Caco-2 (cell line): ENCODE measurements around the gene DTYMK. TPM values are rescaled to one million over a fixed set of nuclear protein-coding genes. Genes with fewer than 3 reads are reported as not detected.

Source experiments
- BruUV-seq: library from RNA; stranded (reverse); fragments of 400-500 nt; replicated peaks from 2 replicates; lab custom pipeline; 2021; lab: Mats Ljungman, UMichigan
- CTCF ChIA-PET: fragments of 300-600 bp; sonication (Branson Sonifier 250); formaldehyde crosslinking; loops from one replicate; lab custom pipeline; 2022; ENCODE audit warnings: antibody characterized with exemption; lab: Charles Lee
- POLR2A ChIA-PET: fragments of 300-600 bp; sonication (Branson Sonifier 250); formaldehyde crosslinking; loops from one replicate; lab custom pipeline; 2022; ENCODE audit warnings: antibody characterized with exemption; lab: Charles Lee
- DNase-seq, 2 experiments: peaks; one replicate each; pipeline versions ENCODE4 v3.0.0 to v3.0.0-alpha.2; 2020 to 2022
- H3K27me3 ChIP-seq: replicated peaks from 2 replicates; pipeline ENCODE4 v1.6.0; 2011; ENCODE audit warnings: low read length; ENCODE audit not compliant: control insufficient read depth, insufficient read depth
- H3K36me3 ChIP-seq: 2 replicates; pipeline ENCODE4 v1.5.1; 2011; ENCODE audit warnings: low read length; ENCODE audit not compliant: control insufficient read depth, insufficient read depth
- H3K4me1 ChIP-seq: fragments of 250-450 bp; sonication (Bioruptor Pico); 2 replicates; pipeline ENCODE4 v1.5.1; 2020; ENCODE audit warnings: mild to moderate bottlenecking
- H3K4me3 ChIP-seq: 2 replicates; pipeline ENCODE4 v1.5.1; 2011; ENCODE audit warnings: low read depth, mild to moderate bottlenecking, control low read depth, low read length
- H3K9me3 ChIP-seq: fragments of 250-450 bp; sonication (Bioruptor Pico); 2 replicates; pipeline ENCODE4 v1.5.1; 2020; ENCODE audit warnings: mild to moderate bottlenecking, moderate library complexity
- H3K27ac Mint-ChIP-seq: one replicate; pipeline ENCODE4 v1.8.0; 2022; ENCODE audit warnings: mixed read lengths; ENCODE audit not compliant: unreplicated experiment
- H3K27me3 Mint-ChIP-seq: one replicate; pipeline ENCODE4 v1.8.0; 2022; ENCODE audit warnings: mixed read lengths; ENCODE audit not compliant: insufficient read depth, unreplicated experiment
- H3K36me3 Mint-ChIP-seq: one replicate; pipeline ENCODE4 v1.8.0; 2022; ENCODE audit warnings: mild to moderate bottlenecking, mixed read lengths; ENCODE audit not compliant: insufficient read depth, unreplicated experiment
- H3K4me1 Mint-ChIP-seq: one replicate; pipeline ENCODE4 v1.8.0; 2022; ENCODE audit warnings: low read depth, mixed read lengths; ENCODE audit not compliant: unreplicated experiment
- H3K4me3 Mint-ChIP-seq: one replicate; pipeline ENCODE4 v1.8.0; 2022; ENCODE audit warnings: mild to moderate bottlenecking, moderate library complexity, mixed read lengths; ENCODE audit not compliant: unreplicated experiment
- H3K9me3 Mint-ChIP-seq: one replicate; pipeline ENCODE4 v1.8.0; 2022; ENCODE audit warnings: mixed read lengths; ENCODE audit not compliant: unreplicated experiment
- intact Hi-C: fragments of 100-400 bp; cut with micrococcal nuclease; formaldehyde crosslinking; loops from one replicate; pipeline ENCODE4 v1.10.0; 2022; ENCODE audit not compliant: unreplicated experiment
- total RNA-seq: library from RNA; stranded (reverse); gene quantifications from 2 replicates; pipeline ENCODE4 v1.2.3, GENCODE V29; 2022
- TF ChIP-seq, protein P1 (sequence below), 2 experiments: fragments of 200-600 bp in 1 of 2; IDR thresholded peaks; 1 replicate in 1 of 2; 2 replicates in 1 of 2; pipeline versions ENCODE4 v1.5.1 to v1.8.0; 2011 to 2022; ENCODE audit warnings: antibody characterized with exemption in 1 of 2, control low read depth in 1 of 2, inconsistent platforms in 1 of 2, low read depth in 1 of 2, low read length in 1 of 2, mild to moderate bottlenecking in 1 of 2, moderate library complexity in 1 of 2; ENCODE audit not compliant: insufficient read depth in 1 of 2, severe bottlenecking in 1 of 2, unreplicated experiment in 1 of 2

DTYMK gene
- total RNA-seq, 1 experiment from 2014 or later: 68.4 TPM

DNA sequence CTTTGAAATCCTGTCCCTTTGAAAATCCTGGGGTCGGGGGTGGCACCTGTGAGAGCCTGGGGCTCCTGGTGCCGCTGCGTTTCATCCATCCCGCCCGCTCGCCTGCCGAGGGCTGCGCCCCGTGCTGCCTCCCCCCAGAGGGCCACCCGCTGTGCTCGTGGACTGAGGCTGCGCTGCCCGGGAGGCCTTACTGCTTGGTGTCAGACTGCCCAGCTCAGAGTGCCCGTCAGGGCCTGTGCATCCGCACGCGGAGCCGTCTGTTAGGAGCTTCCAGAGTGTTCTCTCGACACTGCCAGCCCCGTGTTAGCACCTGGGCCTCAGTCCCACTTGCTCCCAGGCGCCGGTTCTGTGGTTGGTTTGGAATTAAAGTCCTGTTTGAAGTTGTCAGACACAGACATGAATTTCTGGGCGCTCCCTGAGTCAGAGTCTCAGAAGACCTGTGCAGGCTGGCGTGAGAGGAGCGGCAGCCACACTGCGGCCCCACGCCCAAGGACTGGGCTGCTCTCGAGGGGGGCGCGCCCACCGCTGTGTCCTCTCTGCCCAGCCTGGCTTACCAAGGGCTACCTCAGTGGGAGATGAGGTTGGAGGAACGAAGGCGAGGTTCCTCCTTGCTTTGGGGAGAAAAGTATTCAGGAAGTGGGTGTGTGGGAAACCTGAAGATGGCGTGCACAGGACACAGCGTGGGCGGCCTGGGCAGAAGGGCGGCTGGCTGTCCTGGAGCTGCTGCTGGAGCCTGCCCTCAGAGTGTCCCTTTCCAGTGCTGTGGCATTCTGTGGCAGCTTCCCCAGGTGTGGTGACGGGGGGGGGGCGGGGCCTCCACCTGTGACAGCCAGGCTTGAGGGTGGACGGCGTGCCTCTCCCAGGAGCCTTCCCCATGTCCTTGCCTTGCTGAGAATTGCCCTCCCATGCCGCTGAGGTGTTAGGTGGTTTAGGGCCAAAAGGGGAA is 14.1 kb downstream of the DTYMK start:
- BruUV-seq: no TSS peak
- H3K4me3 Mint-ChIP-seq: no peak overlapping the region

DNA sequence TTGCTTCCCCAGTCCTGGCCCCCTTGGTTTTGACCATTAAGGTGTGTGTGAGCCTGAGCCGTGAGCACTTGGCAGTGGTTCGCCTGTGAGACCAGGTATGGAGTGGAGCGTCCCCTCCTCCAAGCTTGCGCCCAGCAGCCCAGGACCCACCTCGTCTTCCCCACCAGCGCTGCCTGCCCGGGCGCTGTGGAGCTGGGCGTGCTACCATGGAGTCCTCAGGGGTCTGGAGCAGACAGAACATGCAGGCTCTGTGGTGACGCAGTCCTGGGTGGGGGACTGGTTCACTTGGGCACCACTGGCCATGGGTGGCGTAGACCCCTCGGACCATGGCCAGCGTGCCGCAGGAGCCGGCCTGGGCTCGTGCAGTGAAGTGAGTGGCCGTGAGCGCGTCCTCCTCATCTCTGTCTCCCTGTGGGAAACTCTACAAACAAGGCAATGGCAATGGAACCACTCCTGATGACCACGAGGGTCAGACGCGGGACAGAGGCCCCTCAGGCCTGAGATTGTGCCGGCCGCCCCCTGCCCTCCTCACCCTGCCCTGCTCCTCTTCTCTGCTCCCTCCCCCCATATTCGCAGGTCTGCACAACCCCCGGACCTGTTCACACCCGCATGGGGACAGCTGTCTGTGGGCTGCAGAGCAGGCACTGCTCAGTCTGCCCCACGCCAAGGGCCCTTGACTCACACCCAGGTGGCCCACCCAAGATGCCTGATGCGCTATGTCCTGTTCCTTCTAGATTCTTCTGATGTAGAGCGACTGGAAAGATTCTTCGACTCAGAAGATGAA is 15.0 kb downstream of the DTYMK start:
- Mint-ChIP-seq H3K4me1 (no peaks in the 10 kb centered on the region), H3K9me3 (no peaks in the 10 kb centered on the region), H3K36me3 (peaks cover 48% of the 10 kb centered on the region), H3K27ac (no peak overlapping the region), H3K27me3 (no peaks in the 10 kb centered on the region), H3K4me3 (no peak overlapping the region)
- CTCF ChIA-PET: no interaction called here
- TF ChIP-seq, protein P1, sequence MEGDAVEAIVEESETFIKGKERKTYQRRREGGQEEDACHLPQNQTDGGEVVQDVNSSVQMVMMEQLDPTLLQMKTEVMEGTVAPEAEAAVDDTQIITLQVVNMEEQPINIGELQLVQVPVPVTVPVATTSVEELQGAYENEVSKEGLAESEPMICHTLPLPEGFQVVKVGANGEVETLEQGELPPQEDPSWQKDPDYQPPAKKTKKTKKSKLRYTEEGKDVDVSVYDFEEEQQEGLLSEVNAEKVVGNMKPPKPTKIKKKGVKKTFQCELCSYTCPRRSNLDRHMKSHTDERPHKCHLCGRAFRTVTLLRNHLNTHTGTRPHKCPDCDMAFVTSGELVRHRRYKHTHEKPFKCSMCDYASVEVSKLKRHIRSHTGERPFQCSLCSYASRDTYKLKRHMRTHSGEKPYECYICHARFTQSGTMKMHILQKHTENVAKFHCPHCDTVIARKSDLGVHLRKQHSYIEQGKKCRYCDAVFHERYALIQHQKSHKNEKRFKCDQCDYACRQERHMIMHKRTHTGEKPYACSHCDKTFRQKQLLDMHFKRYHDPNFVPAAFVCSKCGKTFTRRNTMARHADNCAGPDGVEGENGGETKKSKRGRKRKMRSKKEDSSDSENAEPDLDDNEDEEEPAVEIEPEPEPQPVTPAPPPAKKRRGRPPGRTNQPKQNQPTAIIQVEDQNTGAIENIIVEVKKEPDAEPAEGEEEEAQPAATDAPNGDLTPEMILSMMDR (IDR thresholded peaks at IDR 0.05; ENCODE audit: insufficient read depth in 1 of 2, low read depth in 1 of 2, low read length in 1 of 2, severe bottlenecking in 1 of 2, unreplicated experiment in 1 of 2): no peak
- DNase-seq: no peak
- no peaks in the 10 kb centered on the region for H3K27me3 ChIP-seq
- intact Hi-C loops: no loop called here
- no TSS peak for BruUV-seq
- no peaks in the 10 kb centered on the region for H3K4me1 ChIP-seq
- H3K9me3 ChIP-seq: no peaks in the 10 kb centered on the region
- POLR2A ChIA-PET: no interaction called here
- no peaks in the 10 kb centered on the region for H3K36me3 ChIP-seq
- no peak overlapping the region for H3K4me3 ChIP-seq

More for the DNA sequence above, 14.1 kb downstream of the DTYMK start:
- intact Hi-C loops: no loop called here
- no peaks in the 10 kb centered on the region for H3K9me3 ChIP-seq
- Mint-ChIP-seq H3K4me1 (no peaks in the 10 kb centered on the region), H3K9me3 (no peaks in the 10 kb centered on the region), H3K27me3 (no peaks in the 10 kb centered on the region), H3K27ac (no peak overlapping the region), H3K36me3 (peaks cover 52% of the 10 kb centered on the region)
- H3K27me3 ChIP-seq: no peaks in the 10 kb centered on the region
- no peaks in the 10 kb centered on the region for H3K4me1 ChIP-seq
- DNase-seq: no peak
- ChIA-PET POLR2A (no interaction called here), CTCF (no interaction called here)
- TF ChIP-seq, protein P1 (IDR thresholded peaks at IDR 0.05; ENCODE audit: insufficient read depth in 1 of 2, low read depth in 1 of 2, low read length in 1 of 2, severe bottlenecking in 1 of 2, unreplicated experiment in 1 of 2): no peak
- no peaks in the 10 kb centered on the region for H3K36me3 ChIP-seq
- H3K4me3 ChIP-seq: no peak overlapping the region

DNA sequence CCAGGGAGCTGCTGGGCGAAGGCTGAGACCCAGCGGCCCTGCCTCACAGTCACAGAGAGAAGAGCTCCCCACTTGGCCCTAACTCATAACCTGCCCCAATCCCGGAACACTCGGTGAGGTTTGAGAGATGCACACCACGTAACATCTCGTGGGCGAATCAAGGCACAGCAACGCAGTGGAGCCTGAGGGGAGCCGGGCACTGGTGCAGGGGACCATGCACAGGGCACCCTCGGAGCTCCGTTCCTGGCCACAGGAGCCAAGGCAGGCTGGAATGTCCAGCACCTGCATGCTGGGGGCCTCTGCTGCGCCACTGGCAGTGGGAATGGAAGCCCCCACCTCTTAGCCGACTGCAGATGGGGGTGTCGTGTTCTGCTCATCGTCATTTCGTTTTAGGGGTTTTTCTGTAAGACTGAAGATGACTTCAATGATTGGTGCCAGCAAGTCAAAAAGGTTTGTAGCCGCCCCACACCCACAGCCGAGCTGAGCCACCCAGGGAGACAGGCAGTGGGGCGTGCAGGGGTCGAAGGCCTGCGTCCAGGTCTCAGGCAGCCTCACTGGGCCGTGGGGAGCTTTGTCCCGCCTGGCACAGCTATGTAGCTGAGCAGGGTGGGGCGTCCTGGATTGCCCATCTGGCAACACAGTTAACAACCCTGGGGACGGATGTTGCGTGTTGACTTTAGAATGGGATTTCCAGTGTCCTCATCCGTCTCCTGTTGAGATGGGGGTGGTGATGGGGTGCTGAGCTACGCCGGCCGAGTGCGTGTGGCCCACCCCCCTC is 16.1 kb downstream of the DTYMK start:
- Mint-ChIP-seq H3K27ac (no peak overlapping the region), H3K9me3 (no peaks in the 10 kb centered on the region), H3K36me3 (peaks cover 51% of the 10 kb centered on the region), H3K27me3 (no peaks in the 10 kb centered on the region), H3K4me1 (peaks cover 1% of the 10 kb centered on the region), H3K4me3 (no peak overlapping the region)
- no peak for DNase-seq
- ChIA-PET CTCF (no interaction called here), POLR2A (no interaction called here)
- Histone ChIP-seq H3K9me3 (no peaks in the 10 kb centered on the region), H3K4me3 (no peak overlapping the region), H3K27me3 (no peaks in the 10 kb centered on the region), H3K4me1 (no peaks in the 10 kb centered on the region), H3K36me3 (no peaks in the 10 kb centered on the region)
- no TSS peak for BruUV-seq
- intact Hi-C loops: no loop called here
- TF ChIP-seq, protein P1 (IDR thresholded peaks at IDR 0.05; ENCODE audit: insufficient read depth in 1 of 2, low read depth in 1 of 2, low read length in 1 of 2, severe bottlenecking in 1 of 2, unreplicated experiment in 1 of 2): no peak
